Skeletal muscle satellite cell (primary cell): ENCODE measurements around the gene PPP2R3B.
A peak's percentile ranks its signal among the peaks of the same experiment; 100 is the strongest.
"Not testable (repeated sequence)": the region's sequence is repeated elsewhere in the genome, so short reads cannot be mapped to it uniquely, and the experiment has no call there.

ENCODE experiments used
- H3K27me3 ChIP-seq: 2 replicates; pipeline ENCODE4 v1.7.0; 2013; ENCODE audit warnings: low read length; ENCODE audit not compliant: control insufficient read depth, insufficient read depth
- H3K36me3 ChIP-seq: 2 replicates; pipeline ENCODE4 v1.7.0; 2013; ENCODE audit warnings: mild to moderate bottlenecking, control low read depth, low read length; ENCODE audit not compliant: insufficient read depth
- H3K4me1 ChIP-seq: 2 replicates; pipeline ENCODE4 v1.7.0; 2013; ENCODE audit warnings: low read length; ENCODE audit not compliant: control insufficient read depth, insufficient read depth
- H3K4me2 ChIP-seq: 2 replicates; pipeline ENCODE4 v1.7.0; 2013; ENCODE audit warnings: mild to moderate bottlenecking, low read length
- H3K4me3 ChIP-seq: 2 replicates; pipeline ENCODE4 v1.7.0; 2013; ENCODE audit warnings: low read length
- H3K9ac ChIP-seq: 2 replicates; pipeline ENCODE4 v1.7.0; 2013; ENCODE audit warnings: mild to moderate bottlenecking, low read depth, low read length, moderate library complexity
- H3K9me3 ChIP-seq: replicated peaks from 2 replicates; pipeline ENCODE4 v1.7.0; 2013; ENCODE audit warnings: mild to moderate bottlenecking, control low read depth, low read length

Gene PPP2R3B

GRCh38 chrX:394830-395229 is 8.1 kb upstream of the PPP2R3B start:
- no peaks in the 10 kb centered on the region for H3K4me1 ChIP-seq
- H3K9ac ChIP-seq = no peak overlapping the region
- no peaks in the 10 kb centered on the region for H3K27me3 ChIP-seq
- H3K4me2 ChIP-seq = no peak overlapping the region
- no peak overlapping the region for H3K4me3 ChIP-seq
- no peaks in the 10 kb centered on the region for H3K36me3 ChIP-seq
- H3K9me3 ChIP-seq = no peaks in the 10 kb centered on the region

DNA sequence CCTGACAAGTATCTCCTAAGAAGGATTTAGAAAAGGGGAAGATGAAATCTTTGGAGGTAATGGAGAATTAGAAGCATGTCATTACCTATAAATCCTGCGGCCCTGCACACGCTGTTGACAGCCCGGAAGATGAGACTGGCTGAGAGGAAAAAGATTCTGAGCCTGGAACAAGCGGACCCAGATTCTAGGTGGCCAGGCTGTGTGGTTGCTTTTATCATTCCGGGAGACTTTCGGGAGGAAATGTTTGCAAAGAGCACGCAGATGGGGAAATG is 5.8 kb upstream of the PPP2R3B start:
- H3K4me1 ChIP-seq = no peaks in the 10 kb centered on the region
- no peaks in the 10 kb centered on the region for H3K36me3 ChIP-seq
- H3K9me3 ChIP-seq = no peaks in the 10 kb centered on the region
- no peaks in the 10 kb centered on the region for H3K27me3 ChIP-seq
- no peak overlapping the region for H3K4me3 ChIP-seq
- H3K9ac ChIP-seq = no peak overlapping the region
- H3K4me2 ChIP-seq = no peak overlapping the region

DNA sequence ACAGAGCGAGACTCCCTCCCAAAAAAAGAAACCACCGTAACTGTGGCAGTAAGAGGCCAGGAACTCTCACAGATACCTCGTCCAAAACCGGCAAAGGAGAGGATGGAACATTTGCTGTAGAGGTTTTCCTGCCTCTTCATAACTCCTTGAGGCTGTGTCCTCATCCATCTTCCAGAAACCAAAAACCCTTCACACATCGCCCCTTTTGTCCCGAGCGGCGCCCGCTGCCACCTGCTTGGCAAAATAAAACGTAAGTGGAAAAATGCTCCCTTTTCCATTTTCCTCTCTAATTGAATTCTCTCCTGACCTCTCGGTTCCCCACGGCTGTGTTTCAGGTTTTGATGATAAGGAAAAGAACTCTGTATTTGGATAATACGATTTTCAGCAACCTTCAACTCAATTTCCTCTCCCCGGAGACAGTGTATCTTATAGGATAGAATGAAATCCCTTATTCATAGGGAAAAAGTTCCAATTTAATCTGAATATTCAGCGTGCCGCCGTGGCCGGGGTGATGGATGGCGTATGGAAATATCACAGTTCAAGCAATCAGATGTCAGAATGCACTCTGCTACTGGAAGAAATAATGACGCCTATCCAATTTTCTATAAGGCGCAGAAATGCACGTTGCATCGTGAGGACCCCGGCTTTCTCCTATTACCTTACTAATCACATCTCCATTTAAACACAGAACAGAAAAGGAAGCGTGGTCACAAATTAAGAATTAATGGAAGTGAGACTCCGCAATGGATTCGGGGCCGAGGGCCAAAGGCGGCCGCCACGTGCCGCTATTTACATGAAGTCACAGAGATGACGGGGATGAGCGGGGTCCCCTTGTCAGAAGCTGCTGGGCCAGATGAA is 5.2 kb upstream of the PPP2R3B start:
- Histone ChIP-seq H3K4me1 (no peaks in the 10 kb centered on the region), H3K36me3 (no peaks in the 10 kb centered on the region), H3K9me3 (no peaks in the 10 kb centered on the region), H3K9ac (no peak overlapping the region), H3K4me3 (no peak overlapping the region), H3K27me3 (no peaks in the 10 kb centered on the region), H3K4me2 (no peak overlapping the region)

- Histone ChIP-seq H3K4me1 (no peaks in the 10 kb centered on the region), H3K9me3 (no peaks in the 10 kb centered on the region), H3K27me3 (no peaks in the 10 kb centered on the region), H3K9ac (no peak overlapping the region), H3K36me3 (no peaks in the 10 kb centered on the region), H3K4me2 (no peak overlapping the region), H3K4me3 (no peak overlapping the region)
Observed at GRCh38 chrX:390459-390858, 3.8 kb upstream of the PPP2R3B start.

DNA sequence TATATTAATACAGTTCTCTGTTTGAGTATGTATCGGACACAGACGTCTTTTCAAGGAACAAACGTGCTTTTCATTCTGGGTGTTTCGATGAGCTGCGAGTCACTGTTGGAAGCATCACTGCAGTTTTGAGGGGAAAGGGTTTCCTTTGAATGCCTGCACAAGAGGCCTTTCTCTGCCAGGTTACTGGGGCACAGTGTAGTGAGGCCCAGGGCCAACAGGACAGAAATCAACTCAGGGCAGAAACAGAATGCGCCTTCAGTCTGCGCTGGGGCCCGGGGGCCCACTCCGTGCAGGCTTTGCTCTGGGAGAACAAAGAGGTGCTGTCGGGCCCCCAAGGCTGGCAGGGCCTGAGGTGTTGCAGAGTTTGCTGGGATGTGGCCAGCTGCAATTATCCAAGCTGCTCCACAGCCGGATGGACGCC is 2.3 kb upstream of the PPP2R3B start:
- no peak overlapping the region for H3K4me3 ChIP-seq
- no peak overlapping the region for H3K9ac ChIP-seq
- H3K4me2 ChIP-seq = no peak overlapping the region
- no peaks in the 10 kb centered on the region for H3K9me3 ChIP-seq
- H3K27me3 ChIP-seq = no peaks in the 10 kb centered on the region
- no peaks in the 10 kb centered on the region for H3K36me3 ChIP-seq
- H3K4me1 ChIP-seq = no peaks in the 10 kb centered on the region

GRCh38 chrX:387729-388128 is 1.0 kb upstream of the PPP2R3B start:
- Histone ChIP-seq H3K27me3 (no peaks in the 10 kb centered on the region), H3K4me2 (peak overlapping the region; percentile 83), H3K4me3 (peak overlapping the region; percentile 100), H3K4me1 (no peaks in the 10 kb centered on the region), H3K36me3 (peaks cover 1% of the 10 kb centered on the region), H3K9ac (peak overlapping the region; percentile 100), H3K9me3 (no peaks in the 10 kb centered on the region)

DNA sequence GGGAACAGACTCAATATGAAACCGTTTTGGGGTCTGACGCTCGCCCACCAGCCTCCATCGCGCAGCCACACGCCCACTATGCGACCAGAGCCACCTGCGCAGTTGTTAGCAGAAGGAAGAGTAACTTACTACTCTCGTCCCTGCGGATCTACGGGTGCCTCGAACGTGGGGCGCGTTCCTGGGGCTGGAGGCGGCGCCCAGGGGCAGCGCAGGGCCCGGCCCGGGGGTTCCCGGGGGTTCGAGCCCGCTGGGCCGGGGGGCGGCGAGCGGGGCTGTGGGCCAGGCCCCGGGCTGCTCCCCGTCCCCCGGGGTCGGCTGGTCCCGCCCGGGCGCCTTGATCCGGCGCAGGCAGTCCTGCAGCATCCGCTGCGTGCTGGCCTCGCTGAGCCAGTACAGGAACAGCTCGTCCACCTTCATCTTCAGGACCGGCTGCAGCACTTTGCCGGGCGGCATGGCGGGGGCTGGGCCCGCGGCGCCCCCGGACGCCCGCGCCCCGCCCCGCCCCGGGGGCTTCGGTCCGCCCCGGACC is 404 bp downstream of the PPP2R3B start:
- Histone ChIP-seq H3K9me3 (no peaks in the 10 kb centered on the region), H3K4me3 (peak overlapping the region; percentile 100), H3K4me2 (peak overlapping the region; percentile 91), H3K9ac (peak overlapping the region; percentile 100), H3K36me3 (peaks cover 4% of the 10 kb centered on the region), H3K4me1 (no peaks in the 10 kb centered on the region), H3K27me3 (no peaks in the 10 kb centered on the region)

DNA sequence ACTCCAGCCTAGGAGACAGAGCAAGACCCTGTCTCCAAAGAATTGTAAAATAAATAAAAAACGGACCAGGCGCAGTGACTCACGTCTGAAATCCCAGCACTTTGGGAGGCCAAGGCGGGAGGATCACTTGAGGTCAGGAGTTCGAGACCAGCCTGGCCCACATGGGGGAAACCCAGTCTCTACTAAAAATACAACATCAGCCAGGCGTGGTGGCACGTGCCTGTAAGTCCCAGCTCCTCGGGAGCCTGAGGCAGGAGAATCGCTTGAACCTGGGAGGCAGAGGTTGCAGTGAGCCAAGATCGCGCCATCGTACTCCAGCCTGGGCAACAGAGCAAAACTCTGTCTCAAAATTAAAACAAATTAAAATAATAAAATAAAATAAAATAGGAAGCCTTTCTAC is 971 bp downstream of the PPP2R3B start:
- peak overlapping the region; percentile 91 for H3K4me2 ChIP-seq
- not testable (repeated sequence) for H3K36me3 ChIP-seq, H3K27me3 ChIP-seq, H3K9me3 ChIP-seq, H3K4me1 ChIP-seq
- H3K4me3 ChIP-seq = peak overlapping the region; percentile 100
- peak overlapping the region; percentile 100 for H3K9ac ChIP-seq

DNA sequence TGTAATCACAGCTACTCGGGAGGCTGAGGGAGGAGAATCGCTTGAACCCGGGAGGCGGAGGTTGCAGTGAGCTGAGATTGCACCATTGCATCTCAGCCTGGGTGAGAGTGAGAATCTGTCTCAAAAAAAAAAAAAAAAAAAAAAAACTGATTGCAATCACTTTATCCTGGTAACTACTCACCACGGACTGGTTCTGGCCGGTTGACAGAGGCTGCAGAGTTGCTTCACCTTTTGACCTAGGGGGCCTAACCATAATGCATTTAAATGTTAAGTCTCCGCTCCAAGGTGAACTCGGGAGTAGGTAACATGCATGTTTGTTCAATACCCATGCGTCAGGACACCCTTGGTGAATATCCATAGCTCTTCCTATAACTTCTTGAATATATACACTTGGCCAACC is 1.8 kb downstream of the PPP2R3B start:
- no peaks in the 10 kb centered on the region for H3K9me3 ChIP-seq
- no peak overlapping the region for H3K4me2 ChIP-seq
- H3K27me3 ChIP-seq = no peaks in the 10 kb centered on the region

GRCh38 chrX:378443-378842 is 8.3 kb downstream of the PPP2R3B start:
- peaks cover under 1% of the 10 kb centered on the region for H3K27me3 ChIP-seq

More for the DNA sequence above, 1.8 kb downstream of the PPP2R3B start:
- H3K9ac ChIP-seq = no peak overlapping the region
- no peaks in the 10 kb centered on the region for H3K4me1 ChIP-seq
- H3K36me3 ChIP-seq = peaks cover 4% of the 10 kb centered on the region
- H3K4me3 ChIP-seq = no peak overlapping the region

DNA sequence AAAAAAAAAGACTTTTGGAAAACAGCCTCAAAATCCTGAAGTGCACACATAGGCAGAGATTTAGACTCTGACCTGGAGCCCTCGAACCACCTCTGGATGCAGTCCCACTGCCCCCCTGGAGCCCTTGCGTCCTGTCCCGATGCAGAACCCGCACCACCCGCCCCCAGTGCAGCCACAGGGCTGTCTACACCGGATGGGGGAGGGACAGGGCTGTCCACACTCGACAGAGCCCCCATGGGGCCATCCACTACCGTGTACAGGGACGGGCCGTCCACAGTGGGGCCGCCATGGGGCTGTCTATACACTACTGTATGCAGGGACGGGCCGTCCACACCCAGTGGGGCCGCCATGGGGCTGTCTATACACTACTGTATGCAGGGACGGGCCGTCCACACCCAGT is 10.5 kb downstream of the PPP2R3B start:
- H3K4me3 ChIP-seq, H3K4me2 ChIP-seq, H3K36me3 ChIP-seq, H3K9ac ChIP-seq, H3K9me3 ChIP-seq: not testable (repeated sequence)
- peaks cover 12% of the 10 kb centered on the region for H3K4me1 ChIP-seq
- H3K27me3 ChIP-seq = peaks cover 17% of the 10 kb centered on the region

More at GRCh38 chrX:378443-378842, 8.3 kb downstream of the PPP2R3B start:
- no peak overlapping the region for H3K4me2 ChIP-seq
- H3K4me1 ChIP-seq = peaks cover 6% of the 10 kb centered on the region
- no peak overlapping the region for H3K4me3 ChIP-seq
- H3K36me3 ChIP-seq = peaks cover 4% of the 10 kb centered on the region
- H3K9me3 ChIP-seq = no peaks in the 10 kb centered on the region
- no peak overlapping the region for H3K9ac ChIP-seq
